CD14-positive monocyte (primary cell): ENCODE measurements around the gene FAM83G. TPM values are rescaled to one million over a fixed set of nuclear protein-coding genes. Genes with fewer than 3 reads are reported as not detected.
"Not testable (repeated sequence)": the region's sequence is repeated elsewhere in the genome, so short reads cannot be mapped to it uniquely, and the experiment has no call there.

Experiments
- DNase-seq, 3 donors: peaks; one replicate each; pipeline ENCODE4 v3.0.0-alpha.2; 2011 to 2022
- H2AFZ ChIP-seq: 2 replicates; pipeline ENCODE4 v1.6.0; 2012; ENCODE audit warnings: mild to moderate bottlenecking, low read depth, low read length, inconsistent platforms; ENCODE audit not compliant: insufficient read depth, poor library complexity, severe bottlenecking
- H3K27ac ChIP-seq, 2 donors: 1 replicate in 1 of 2; 2 replicates in 1 of 2; pipeline ENCODE4 v1.5.1; 2012 to 2013; ENCODE audit warnings: low read length in 2 of 2, control low read depth in 1 of 2, inconsistent platforms in 1 of 2, low read depth in 1 of 2, mild to moderate bottlenecking in 1 of 2
- H3K27me3 ChIP-seq, 2 donors: one replicate each; pipeline versions ENCODE4 v1.6.0 to v1.6.1; 2011 to 2013; ENCODE audit warnings: low read length in 2 of 2; ENCODE audit not compliant: control insufficient read depth in 2 of 2, insufficient read depth in 2 of 2
- H3K36me3 ChIP-seq, 2 donors: replicated peaks in 1 of 2; 1 replicate in 1 of 2; 2 replicates in 1 of 2; pipeline versions ENCODE4 v1.5.1 to v1.6.1; 2012 to 2013; ENCODE audit warnings: low read length in 2 of 2, control low read depth in 1 of 2, inconsistent platforms in 1 of 2, mild to moderate bottlenecking in 1 of 2; ENCODE audit not compliant: insufficient read depth in 2 of 2, control insufficient read depth in 1 of 2
- H3K4me1 ChIP-seq, 2 donors: 1 replicate in 1 of 2; 2 replicates in 1 of 2; pipeline versions ENCODE4 v1.5.1 to v1.6.1; 2012 to 2013; ENCODE audit warnings: low read length in 2 of 2, control low read depth in 1 of 2, inconsistent platforms in 1 of 2, mild to moderate bottlenecking in 1 of 2, moderate library complexity in 1 of 2; ENCODE audit not compliant: insufficient read depth in 2 of 2, control insufficient read depth in 1 of 2
- H3K4me2 ChIP-seq: replicated peaks from 2 replicates; pipeline ENCODE3; 2012; ENCODE audit warnings: low read length, moderate library complexity, mild to moderate bottlenecking; ENCODE audit not compliant: poor library complexity, severe bottlenecking; ENCODE audit errors: extremely low read depth
- H3K4me3 ChIP-seq, 3 experiments: fragments of 200-600 bp in 1 of 3; sonication (generic) in 1 of 3; replicated peaks in 1 of 3; 1 replicate in 2 of 3; 2 replicates in 1 of 3; pipeline ENCODE4 v1.5.1; 2011 to 2013; ENCODE audit warnings: low read length in 3 of 3, mild to moderate bottlenecking in 3 of 3, control low read depth in 2 of 3, low read depth in 2 of 3, inconsistent platforms in 1 of 3, moderate library complexity in 1 of 3
- H3K79me2 ChIP-seq: 2 replicates; pipeline ENCODE4 v1.6.0; 2012; ENCODE audit warnings: mild to moderate bottlenecking, control low read depth, inconsistent platforms, low read length, moderate library complexity; ENCODE audit not compliant: insufficient read depth
- H3K9ac ChIP-seq: 2 replicates; pipeline ENCODE4 v1.6.0; 2017; ENCODE audit warnings: low read length, mild to moderate bottlenecking; ENCODE audit not compliant: insufficient read depth, poor library complexity, severe bottlenecking
- H3K9me3 ChIP-seq, 2 donors: replicated peaks in 1 of 2; 1 replicate in 1 of 2; 2 replicates in 1 of 2; pipeline versions ENCODE4 v1.5.1 to v1.6.1; 2012 to 2013; ENCODE audit warnings: low read length in 2 of 2, control low read depth in 1 of 2; ENCODE audit not compliant: control insufficient read depth in 1 of 2, insufficient read depth in 1 of 2
- H4K20me1 ChIP-seq: 2 replicates; pipeline ENCODE4 v1.6.0; 2012; ENCODE audit warnings: mild to moderate bottlenecking, low read length, control low read depth, moderate library complexity; ENCODE audit not compliant: insufficient read depth
- H3K27ac Mint-ChIP-seq, 7 donors: one replicate each; pipeline ENCODE4 v1.8.0; 2020; ENCODE audit warnings: mild to moderate bottlenecking in 7 of 7, mixed read lengths in 7 of 7, moderate library complexity in 6 of 7, inconsistent platforms in 2 of 7
- H3K27me3 Mint-ChIP-seq, 3 donors: one replicate each; pipeline ENCODE4 v1.8.0; 2021 to 2022; ENCODE audit warnings: low read depth in 3 of 3, mild to moderate bottlenecking in 3 of 3, mixed read lengths in 3 of 3, moderate library complexity in 3 of 3, inconsistent platforms in 1 of 3
- H3K36me3 Mint-ChIP-seq, 2 donors: one replicate each; pipeline ENCODE4 v1.8.0; 2020; ENCODE audit warnings: mixed read lengths in 2 of 2, inconsistent platforms in 1 of 2, mild to moderate bottlenecking in 1 of 2
- H3K4me1 Mint-ChIP-seq: one replicate; pipeline ENCODE4 v1.8.0; 2020; ENCODE audit warnings: mild to moderate bottlenecking, mixed read lengths
- H3K4me3 Mint-ChIP-seq, 2 donors: one replicate each; pipeline ENCODE4 v1.8.0; 2020; ENCODE audit warnings: mild to moderate bottlenecking in 2 of 2, mixed read lengths in 2 of 2, moderate library complexity in 1 of 2
- H3K9me3 Mint-ChIP-seq, 7 donors: one replicate each; pipeline ENCODE4 v1.8.0; 2020 to 2022; ENCODE audit warnings: mixed read lengths in 7 of 7, mild to moderate bottlenecking in 6 of 7, moderate library complexity in 6 of 7, inconsistent platforms in 2 of 7
- CTCF ChIP-seq: fragments of 200-600 bp; IDR thresholded peaks from one replicate; pipeline ENCODE4 v1.8.0; 2022; ENCODE audit warnings: antibody characterized with exemption, mild to moderate bottlenecking
- WGBS: methylation state at CpG from one replicate; pipeline ENCODE4 v1.1.5; 2013; ENCODE audit warnings: missing lambda C conversion rate; ENCODE audit not compliant: insufficient coverage; 5-methylcytosine and 5-hydroxymethylcytosine counted together
- intact Hi-C, 2 donors: fragments of 100-400 bp; cut with micrococcal nuclease; formaldehyde crosslinking; loops; one replicate each; pipeline versions ENCODE4 v1.15.0 to v1.15.1; 2023
- polyA plus RNA-seq, 3 donors: library from polyadenylated mRNA; depleted of rRNA in 1 of 3; unstranded in 2 of 3; stranded (reverse) in 1 of 3; fragments of 300-500 nt in 2 of 3; fragments of >200 nt in 1 of 3; fragmentation: Illumina TruSeq in 2 of 3; gene quantifications; 1 replicate in 2 of 3; 2 replicates in 1 of 3; pipeline ENCODE4 v1.2.3, GENCODE V29; 2012 to 2021

The FAM83G gene
- polyA plus RNA-seq, 3 donors, result 0.04 to 0.17 (median 0.08) TPM

- no peaks in the 10 kb centered on the region for H4K20me1 ChIP-seq
- H2AFZ ChIP-seq, result no peak overlapping the region
- no peak for DNase-seq
- no peaks in the 10 kb centered on the region for H3K9me3 Mint-ChIP-seq
- peak overlapping the region in 1 of 7 donors; percentile 73 for H3K27ac Mint-ChIP-seq
- no peak overlapping the region for H3K9ac ChIP-seq
- intact Hi-C loops, result no loop called here
- TF ChIP-seq CTCF, result no peak
- no peak overlapping the region for H3K4me2 ChIP-seq
- H3K4me1 ChIP-seq, result peaks cover 7 to 8% of the 10 kb centered on the region in 2 donors
- H3K36me3 Mint-ChIP-seq, result peaks cover 36 to 50% of the 10 kb centered on the region in 2 donors
- H3K4me3 Mint-ChIP-seq, result no peak overlapping the region
- no peaks in the 10 kb centered on the region for H3K27me3 ChIP-seq
- H3K36me3 ChIP-seq, result peaks cover 33 to 55% of the 10 kb centered on the region in 2 donors
- WGBS, result 100% methylated on average over 1 of the region's 1 CpG
- H3K9me3 ChIP-seq, result no peaks in the 10 kb centered on the region
- peaks cover 18% of the 10 kb centered on the region for H3K4me1 Mint-ChIP-seq
- H3K79me2 ChIP-seq, result no peaks in the 10 kb centered on the region
- H3K27me3 Mint-ChIP-seq, result peaks cover 0 to 1% (median 0%) of the 10 kb centered on the region in 3 donors
- no peak overlapping the region for H3K4me3 ChIP-seq
- H3K27ac ChIP-seq, result no peak overlapping the region
Measured at GRCh38 chr17:18925187-18925586, 79.4 kb downstream of the FAM83G start.

GRCh38 chr17:18922596-18922995 lies 82.0 kb downstream of the FAM83G start:
- H3K4me3 Mint-ChIP-seq, H3K9ac ChIP-seq, H3K79me2 ChIP-seq, DNase-seq, H3K4me3 ChIP-seq, H2AFZ ChIP-seq, H3K4me2 ChIP-seq, H3K27me3 Mint-ChIP-seq, H3K4me1 ChIP-seq, intact Hi-C loops, H3K27me3 ChIP-seq, H3K9me3 ChIP-seq, H3K9me3 Mint-ChIP-seq, H4K20me1 ChIP-seq, H3K27ac ChIP-seq: not testable (repeated sequence)
- Mint-ChIP-seq H3K36me3 (peaks cover 34 to 44% of the 10 kb centered on the region in 2 donors), H3K27ac (peak overlapping the region in 1 of 7 donors; percentile 77), H3K4me1 (peaks cover 18% of the 10 kb centered on the region)
- 100% methylated on average over 1 of the region's 7 CpGs for WGBS
- H3K36me3 ChIP-seq, result peaks cover 24 to 53% of the 10 kb centered on the region in 2 donors
